ENCODE results near the gene M1AP.
"Not testable (repeated sequence)": the region's sequence is repeated elsewhere in the genome, so short reads cannot be mapped to it uniquely, and the experiment has no call there.

Gene M1AP

GRCh38 chr2:74561022-74561421 is 87.1 kb downstream of the M1AP start:
- not testable (repeated sequence) for DNase-seq

- DNase-seq, result no peak
These were observed 87.5 kb downstream of the M1AP start for GRCh38 chr2:74560591-74560990.

- DNase-seq, result no peak
These were observed 88.2 kb downstream of the M1AP start for GRCh38 chr2:74559912-74560311.

GRCh38 chr2:74558284-74559230 is 89.6 kb downstream of the M1AP start:
- DNase-seq, result peak; percentile 29

GRCh38 chr2:74556831-74557370 is 91.2 kb downstream of the M1AP start:
- no peak for DNase-seq

- no peak for DNase-seq
These were observed 92.0 kb downstream of the M1AP start for GRCh38 chr2:74556159-74556558.

- no peak for DNase-seq
These were observed 92.5 kb downstream of the M1AP start for GRCh38 chr2:74555610-74556103.

GRCh38 chr2:74554820-74555531 is 93.2 kb downstream of the M1AP start:
- DNase-seq, result peak; percentile 60

GRCh38 chr2:74553892-74554819 is 94.0 kb downstream of the M1AP start, which contains the start of the genes DOK1 and LOXL3:
Gene DOK1 (plus strand): TSS chr2:74554720. CDS start chr2:74554755, 35 bp downstream.
Gene LOXL3 (minus strand): TSS chr2:74553942. CDS start chr2:74552634, 1,308 bp downstream.
- DNase-seq, result peak; percentile 89

GRCh38 chr2:74552914-74553811 is 95.0 kb downstream of the M1AP start:
- peak; percentile 35 for DNase-seq

- DNase-seq, result no peak
These were observed 95.9 kb downstream of the M1AP start for GRCh38 chr2:74551942-74552913.

- no peak for DNase-seq
These were observed 96.6 kb downstream of the M1AP start for GRCh38 chr2:74551530-74551929.

GRCh38 chr2:74550231-74550630 is 97.9 kb downstream of the M1AP start:
- DNase-seq, result no peak

GRCh38 chr2:74548900-74549826 is 99.0 kb downstream of the M1AP start:
- DNase-seq, result peak; percentile 58

GRCh38 chr2:74548285-74548899 is 99.7 kb downstream of the M1AP start:
- no peak for DNase-seq

- DNase-seq, result no peak
These were observed 102.1 kb downstream of the M1AP start for GRCh38 chr2:74546004-74546403.

- DNase-seq, result peak; percentile 28
These were observed 103.5 kb downstream of the M1AP start for GRCh38 chr2:74544634-74545033.

GRCh38 chr2:74542978-74543377 is 105.2 kb downstream of the M1AP start:
- DNase-seq, result no peak

Measured in RPMI8226 (cell line).